NT2/D1 (cell line): ENCODE results near the gene FAM89B.
"Not testable (repeated sequence)": the region's sequence is repeated elsewhere in the genome, so short reads cannot be mapped to it uniquely, and the experiment has no call there.

Experiments
- SUZ12 ChIP-seq: IDR thresholded peaks from 2 replicates; pipeline ENCODE4 v1.6.1; 2011; ENCODE audit not compliant: insufficient read length, insufficient read depth; ENCODE audit errors: extremely low read depth
- YY1 ChIP-seq: IDR thresholded peaks from 2 replicates; pipeline ENCODE4 v1.6.1; 2011; ENCODE audit not compliant: insufficient read length, insufficient read depth
- ZNF274 ChIP-seq: IDR thresholded peaks from 2 replicates; pipeline ENCODE4 v1.6.1; 2011; ENCODE audit warnings: mild to moderate bottlenecking, low read depth, low read length

GRCh38 chr11:65564879-65565559 lies 7.3 kb upstream of the FAM89B start:
- TF ChIP-seq SUZ12, ZNF274, YY1: not testable (repeated sequence)
